PC-9 (cell line): ENCODE data around the gene SPINK6.

Experiments used
- CTCF ChIP-seq: fragments of 200-600 bp; sonication (generic); conservative IDR thresholded peaks from 2 replicates; pipeline ENCODE4 v1.6.1; 2017; ENCODE audit warnings: mixed run types, antibody characterized with exemption, mild to moderate bottlenecking, moderate library complexity
- EZH2 ChIP-seq: fragments of 200-600 bp; sonication (generic); IDR thresholded peaks from 2 replicates; pipeline ENCODE4 v1.8.0; 2017; ENCODE audit warnings: antibody characterized with exemption, low read depth

GRCh38 chr5:148221508-148221907 lies 18.7 kb downstream of the SPINK6 start:
- TF ChIP-seq CTCF, result no peak
- TF ChIP-seq EZH2, result no peak
